Measurements from ENCODE around the gene TMEM62. TPM values are rescaled to one million over a fixed set of nuclear protein-coding genes. Genes with fewer than 3 reads are reported as not detected.

TMEM62 gene
- total and polyA plus RNA-seq, 10 of the 15 experiments (the other 5 are each of a cell fraction or from before 2014, with no cell fraction given): 7.0 to 26.8 (median 14.9) TPM

GRCh38 chr15:43210172-43210745 lies 76.9 kb downstream of the TMEM62 start:
- TF ChIP-seq EED (IDR thresholded peaks at IDR 0.05; ENCODE audit: low read depth) (no peak), BRCA1 (IDR thresholded peaks at IDR 0.05; ENCODE audit: low read depth, low read length) (no peak), CREM (IDR thresholded peaks at IDR 0.05; ENCODE audit: low read depth) (no peak), CBFB (IDR thresholded peaks at IDR 0.05; ENCODE audit: low read depth) (no peak), SPI1 (IDR thresholded peaks at IDR 0.05; ENCODE audit: borderline replicate concordance, insufficient read depth, low read depth, low read length) (no peak), MXI1 (IDR thresholded peaks at IDR 0.05; ENCODE audit: low read depth, low read length) (no peak), YBX1 (IDR thresholded peaks at IDR 0.05) (no peak), TCF3 (IDR thresholded peaks at IDR 0.05; ENCODE audit: borderline replicate concordance, insufficient read depth, low read depth, low read length) (no peak), SUPT20H (IDR thresholded peaks at IDR 0.05; ENCODE audit: borderline replicate concordance, control insufficient read depth, low read depth, low read length) (no peak), NR2C1 (IDR thresholded peaks at IDR 0.05) (no peak), CHD2 (IDR thresholded peaks at IDR 0.05; ENCODE audit: borderline replicate concordance, low read depth, low read length) (no peak), POLR2A (IDR thresholded peaks at IDR 0.05; ENCODE audit: low read depth, low read length) (no peak), TBL1XR1 (IDR thresholded peaks at IDR 0.05; ENCODE audit: low read depth, low read length) (no peak), IKZF2 (IDR thresholded peaks at IDR 0.05) (no peak), IRF3 (IDR thresholded peaks at IDR 0.05) (no peak), SMAD5 (IDR thresholded peaks at IDR 0.05; ENCODE audit: low read depth) (no peak)
- TF ChIP-seq, protein P1, sequence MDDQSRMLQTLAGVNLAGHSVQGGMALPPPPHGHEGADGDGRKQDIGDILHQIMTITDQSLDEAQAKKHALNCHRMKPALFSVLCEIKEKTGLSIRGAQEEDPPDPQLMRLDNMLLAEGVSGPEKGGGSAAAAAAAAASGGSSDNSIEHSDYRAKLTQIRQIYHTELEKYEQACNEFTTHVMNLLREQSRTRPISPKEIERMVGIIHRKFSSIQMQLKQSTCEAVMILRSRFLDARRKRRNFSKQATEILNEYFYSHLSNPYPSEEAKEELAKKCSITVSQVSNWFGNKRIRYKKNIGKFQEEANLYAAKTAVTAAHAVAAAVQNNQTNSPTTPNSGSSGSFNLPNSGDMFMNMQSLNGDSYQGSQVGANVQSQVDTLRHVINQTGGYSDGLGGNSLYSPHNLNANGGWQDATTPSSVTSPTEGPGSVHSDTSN (IDR thresholded peaks at IDR 0.05; ENCODE audit: insufficient replicate concordance, low read depth, low read length): no peak
- TF ChIP-seq, protein P2, sequence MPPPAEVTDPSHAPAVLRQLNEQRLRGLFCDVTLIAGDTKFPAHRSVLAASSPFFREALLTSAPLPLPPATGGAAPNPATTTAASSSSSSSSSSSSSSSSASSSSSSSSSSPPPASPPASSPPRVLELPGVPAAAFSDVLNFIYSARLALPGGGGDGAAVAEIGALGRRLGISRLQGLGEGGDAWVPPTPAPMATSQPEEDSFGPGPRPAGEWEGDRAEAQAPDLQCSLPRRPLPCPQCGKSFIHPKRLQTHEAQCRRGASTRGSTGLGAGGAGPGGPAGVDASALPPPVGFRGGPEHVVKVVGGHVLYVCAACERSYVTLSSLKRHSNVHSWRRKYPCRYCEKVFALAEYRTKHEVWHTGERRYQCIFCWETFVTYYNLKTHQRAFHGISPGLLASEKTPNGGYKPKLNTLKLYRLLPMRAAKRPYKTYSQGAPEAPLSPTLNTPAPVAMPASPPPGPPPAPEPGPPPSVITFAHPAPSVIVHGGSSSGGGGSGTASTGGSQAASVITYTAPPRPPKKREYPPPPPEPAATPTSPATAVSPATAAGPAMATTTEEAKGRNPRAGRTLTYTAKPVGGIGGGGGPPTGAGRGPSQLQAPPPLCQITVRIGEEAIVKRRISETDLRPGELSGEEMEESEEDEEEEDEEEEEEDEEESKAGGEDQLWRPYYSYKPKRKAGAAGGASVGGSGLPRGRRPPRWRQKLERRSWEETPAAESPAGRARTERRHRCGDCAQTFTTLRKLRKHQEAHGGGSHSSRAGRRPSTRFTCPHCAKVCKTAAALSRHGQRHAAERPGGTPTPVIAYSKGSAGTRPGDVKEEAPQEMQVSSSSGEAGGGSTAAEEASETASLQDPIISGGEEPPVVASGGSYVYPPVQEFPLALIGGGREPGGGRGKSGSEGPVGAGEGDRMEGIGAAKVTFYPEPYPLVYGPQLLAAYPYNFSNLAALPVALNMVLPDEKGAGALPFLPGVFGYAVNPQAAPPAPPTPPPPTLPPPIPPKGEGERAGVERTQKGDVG (CRISPR knock-in tag; IDR thresholded peaks at IDR 0.05): no peak
- ChIA-PET POLR2A (no interaction called here), RAD21 (ENCODE audit: unreplicated experiment) (no interaction called here), SMC1A (ENCODE audit: uncharacterized antibody, unreplicated experiment) (interaction anchor here (1.2 to 3.9 kb wide), 3 partner anchors 15 to 75 kb away, joined by 4 to 12 read pairs (median 5); no protein-coding TSS in a partner anchor), CTCF (interaction anchor here (1.0 to 3.1 kb wide), 3 partner anchors 11 to 75 kb away, joined by 5 to 12 read pairs (median 7); no protein-coding TSS in a partner anchor)
- Histone ChIP-seq H3K4me3 (no peak overlapping the region), H3K27me3 (replicated peaks in 1 of 2; ENCODE audit: control insufficient read depth in 2 of 2, insufficient read depth in 2 of 2, low read length in 1 of 2) (peaks cover 0 to 3% of the 10 kb centered on the region in 2 experiments; a peak in 2 of 4 replicates), H2AFZ (ENCODE audit: control insufficient read depth, low read depth, low read length) (no peak overlapping the region), H3K79me2 (ENCODE audit: control insufficient read depth, insufficient read depth, low read length) (no peaks in the 10 kb centered on the region), H3K4me1 (ENCODE audit: control insufficient read depth, insufficient read depth, low read length) (no peaks in the 10 kb centered on the region), H3K36me3 (ENCODE audit: control insufficient read depth in 2 of 2, insufficient read depth in 2 of 2, low read length in 1 of 2) (no peaks in the 10 kb centered on the region), H3K4me2 (ENCODE audit: control insufficient read depth, insufficient read depth) (no peak overlapping the region), H3K9ac (ENCODE audit: control insufficient read depth, insufficient read depth, low read length) (no peak overlapping the region), H3K9me3 (replicated peaks; ENCODE audit: control insufficient read depth, insufficient read depth, low read length) (no peaks in the 10 kb centered on the region), H3K27ac (ENCODE audit: control insufficient read depth, insufficient read depth) (no peak overlapping the region), H4K20me1 (ENCODE audit: control insufficient read depth, insufficient read depth) (no peaks in the 10 kb centered on the region)
- no TSS peak for BruUV-seq (replicated peaks)
- WGBS (ENCODE audit: insufficient coverage, insufficient replicate concordance, low lambda C conversion rate, missing lambda C conversion rate): 61% methylated on average over 15 of the region's 15 CpGs
- intact Hi-C loops (cut with micrococcal nuclease; ENCODE audit: unreplicated experiment): no loop called here
- in situ Hi-C loops (cut with MboI): no loop called here
- no peak for FAIRE-seq
- DNase-seq (ENCODE audit: low read depth, low spot score): no peak
- ATAC-seq: no peak

Data from GM12878 (cell line).